LoVo (cell line): ENCODE measurements around the gene TULP3.

ENCODE experiments used
- DNase-seq: peaks from one replicate; pipeline ENCODE4 v3.0.0-alpha.2; 2016; ENCODE audit warnings: low spot score

The TULP3 gene

GRCh38 chr12:2930865-2931264 is 40.2 kb downstream of the TULP3 start:
- no peak for DNase-seq

GRCh38 chr12:2933586-2933985 is 42.9 kb downstream of the TULP3 start:
- no peak for DNase-seq

- no peak for DNase-seq
Measured at GRCh38 chr12:2934371-2934770, 43.7 kb downstream of the TULP3 start.

- no peak for DNase-seq
Measured at GRCh38 chr12:2936301-2936700, 45.6 kb downstream of the TULP3 start.

GRCh38 chr12:2937500-2937899 is 46.8 kb downstream of the TULP3 start:
- DNase-seq: no peak

- no peak for DNase-seq
Measured at GRCh38 chr12:2939191-2939590, 48.5 kb downstream of the TULP3 start.

- no peak for DNase-seq
Measured at GRCh38 chr12:2940564-2940963, 49.9 kb downstream of the TULP3 start.

GRCh38 chr12:2941524-2941923 is 50.8 kb downstream of the TULP3 start:
- no peak for DNase-seq

- DNase-seq: peak; percentile 79
Measured at GRCh38 chr12:2944401-2945047, 53.8 kb downstream of the TULP3 start.

- no peak for DNase-seq
Measured at GRCh38 chr12:2949411-2949810, 58.7 kb downstream of the TULP3 start.

- DNase-seq: no peak
Measured at GRCh38 chr12:2955888-2956287, 65.2 kb downstream of the TULP3 start.

- peak; percentile 18 for DNase-seq
Measured at GRCh38 chr12:2957816-2958431, 67.2 kb downstream of the TULP3 start.

- peak; percentile 91 for DNase-seq
Measured at GRCh38 chr12:2958432-2959191, 67.9 kb downstream of the TULP3 start.

GRCh38 chr12:2959192-2959504 is 68.5 kb downstream of the TULP3 start, which contains the start of gene TEAD4:
TSS of gene TEAD4 (plus strand) at chr12:2959397.
- peak; percentile 92 for DNase-seq

- DNase-seq: peak; percentile 58
Measured at GRCh38 chr12:2959505-2960389, 69.1 kb downstream of the TULP3 start.

- DNase-seq: no peak
Measured at GRCh38 chr12:2960390-2960956, 69.8 kb downstream of the TULP3 start.

- DNase-seq: no peak
Measured at GRCh38 chr12:2960996-2961616, 70.4 kb downstream of the TULP3 start.

GRCh38 chr12:2961705-2962104 is 71.0 kb downstream of the TULP3 start:
- no peak for DNase-seq

- DNase-seq: no peak
Measured at GRCh38 chr12:2963154-2963759, 72.6 kb downstream of the TULP3 start.

- no peak for DNase-seq
Measured at GRCh38 chr12:2963760-2964292, 73.1 kb downstream of the TULP3 start.

- DNase-seq: no peak
Measured at GRCh38 chr12:2967651-2968050, 77.0 kb downstream of the TULP3 start.
